WI38 (cell line): ENCODE measurements around the gene C10orf143.

Source experiments
- H3K4me3 ChIP-seq: 2 replicates; pipeline ENCODE4 v1.5.1; 2011; ENCODE audit warnings: low read depth, mild to moderate bottlenecking, control low read depth, low read length
- TF ChIP-seq, protein P1 (sequence below): IDR thresholded peaks from 2 replicates; pipeline ENCODE4 v1.5.1; 2012; ENCODE audit warnings: low read depth, mild to moderate bottlenecking, control low read depth, low read length

Gene C10orf143

DNA sequence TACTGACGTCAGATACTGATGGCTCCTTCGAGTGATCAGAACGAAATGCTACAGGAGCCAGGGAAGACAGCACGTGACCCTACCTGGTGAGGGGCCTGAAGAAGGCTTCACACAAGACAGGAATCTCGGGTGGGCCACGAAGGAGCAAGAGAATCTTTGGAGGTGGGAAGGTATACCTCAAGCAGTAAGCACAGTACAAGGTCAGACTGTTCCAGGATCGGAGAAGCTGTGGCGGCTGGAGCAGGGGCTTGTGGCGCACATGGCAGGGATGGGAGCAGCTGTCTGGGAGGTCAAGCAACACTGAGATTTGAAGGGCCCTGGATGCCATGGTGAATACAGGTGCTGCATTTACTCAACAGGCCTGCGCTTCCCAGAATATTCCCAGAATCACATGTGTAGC lies 45.4 kb downstream of the C10orf143 start:
- TF ChIP-seq, protein P1, sequence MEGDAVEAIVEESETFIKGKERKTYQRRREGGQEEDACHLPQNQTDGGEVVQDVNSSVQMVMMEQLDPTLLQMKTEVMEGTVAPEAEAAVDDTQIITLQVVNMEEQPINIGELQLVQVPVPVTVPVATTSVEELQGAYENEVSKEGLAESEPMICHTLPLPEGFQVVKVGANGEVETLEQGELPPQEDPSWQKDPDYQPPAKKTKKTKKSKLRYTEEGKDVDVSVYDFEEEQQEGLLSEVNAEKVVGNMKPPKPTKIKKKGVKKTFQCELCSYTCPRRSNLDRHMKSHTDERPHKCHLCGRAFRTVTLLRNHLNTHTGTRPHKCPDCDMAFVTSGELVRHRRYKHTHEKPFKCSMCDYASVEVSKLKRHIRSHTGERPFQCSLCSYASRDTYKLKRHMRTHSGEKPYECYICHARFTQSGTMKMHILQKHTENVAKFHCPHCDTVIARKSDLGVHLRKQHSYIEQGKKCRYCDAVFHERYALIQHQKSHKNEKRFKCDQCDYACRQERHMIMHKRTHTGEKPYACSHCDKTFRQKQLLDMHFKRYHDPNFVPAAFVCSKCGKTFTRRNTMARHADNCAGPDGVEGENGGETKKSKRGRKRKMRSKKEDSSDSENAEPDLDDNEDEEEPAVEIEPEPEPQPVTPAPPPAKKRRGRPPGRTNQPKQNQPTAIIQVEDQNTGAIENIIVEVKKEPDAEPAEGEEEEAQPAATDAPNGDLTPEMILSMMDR, result no peak
- no peak overlapping the region for H3K4me3 ChIP-seq

DNA sequence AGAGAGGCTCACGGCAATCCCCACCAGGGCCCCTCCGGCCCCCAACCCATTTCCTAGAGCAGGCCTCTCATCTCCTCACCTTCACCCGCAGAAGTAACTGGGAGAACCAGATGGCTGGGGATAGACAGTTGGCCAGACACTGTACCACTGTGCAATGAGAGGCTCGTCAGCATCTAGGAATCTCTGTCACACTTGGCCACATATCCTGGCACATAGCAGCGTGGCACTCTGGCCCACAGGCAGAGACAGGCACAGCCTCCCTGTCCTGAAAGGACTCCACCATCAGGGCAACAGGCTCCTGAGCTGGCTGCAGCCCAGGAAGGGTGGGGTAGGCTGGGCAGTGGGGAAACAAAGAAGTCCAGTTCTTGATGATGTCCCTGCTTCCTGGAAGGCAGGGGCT lies 45.8 kb downstream of the C10orf143 start:
- TF ChIP-seq, protein P1, result no peak
- no peak overlapping the region for H3K4me3 ChIP-seq

DNA sequence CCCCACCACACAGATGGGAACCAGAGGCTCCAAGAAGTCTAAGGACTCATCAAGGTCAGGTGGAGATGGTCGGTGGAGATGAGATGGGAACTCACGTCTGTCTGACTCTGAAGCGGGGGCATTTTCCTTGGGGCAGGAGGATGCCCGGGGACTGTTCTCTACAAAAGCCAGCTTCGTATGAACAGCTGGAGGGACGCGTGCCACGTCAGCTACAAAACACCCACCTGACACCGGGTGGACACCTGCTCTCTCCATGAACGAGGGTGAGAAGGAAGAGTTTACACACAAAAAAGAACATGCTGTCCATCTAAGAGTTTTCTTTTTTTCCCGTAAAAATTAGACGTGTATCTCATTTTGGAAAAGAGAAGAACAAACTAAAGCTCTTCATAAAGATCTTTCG lies 47.7 kb downstream of the C10orf143 start:
- H3K4me3 ChIP-seq, result no peak overlapping the region
- TF ChIP-seq, protein P1, result no peak

DNA sequence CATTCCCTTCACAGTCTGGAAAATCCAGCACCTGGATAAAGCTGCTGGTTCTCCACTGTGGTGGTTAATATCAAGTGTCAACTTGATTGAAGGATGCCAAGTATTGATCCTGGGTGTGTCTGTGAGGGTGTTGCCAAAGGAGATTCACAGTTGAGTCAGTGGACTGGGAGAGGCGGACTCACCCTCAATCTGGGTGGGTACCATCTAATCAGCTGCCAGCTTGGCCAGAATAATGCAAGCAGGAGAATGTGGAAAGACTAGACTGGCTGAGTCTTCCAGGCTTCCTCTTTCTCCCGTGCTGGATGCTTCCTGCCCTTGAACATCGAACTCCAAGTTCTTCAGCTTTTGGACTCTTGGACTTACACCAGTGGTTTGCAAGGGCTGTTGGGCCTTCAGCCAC lies 48.4 kb downstream of the C10orf143 start:
- no peak overlapping the region for H3K4me3 ChIP-seq
- TF ChIP-seq, protein P1, result no peak

DNA sequence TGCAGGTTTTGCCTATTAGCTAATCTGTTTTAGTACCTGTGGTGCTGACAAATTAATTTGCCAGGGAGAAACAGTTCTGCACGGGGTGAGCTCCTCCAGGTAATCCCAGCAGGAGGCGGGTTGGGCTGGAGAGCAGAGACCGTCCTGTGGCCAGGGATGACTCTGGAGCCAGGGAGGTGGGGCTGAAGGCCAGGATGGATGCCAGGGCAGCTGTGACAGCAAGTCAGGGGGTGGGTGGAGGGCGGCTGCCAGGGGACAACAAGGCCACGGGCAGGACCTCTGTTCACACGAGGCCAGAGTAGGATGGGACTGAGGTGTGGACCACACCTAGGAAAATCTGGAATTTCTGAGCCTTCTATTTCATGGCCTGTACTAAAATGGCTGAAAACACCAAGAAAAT lies 48.9 kb downstream of the C10orf143 start:
- no peak overlapping the region for H3K4me3 ChIP-seq
- TF ChIP-seq, protein P1, result no peak

DNA sequence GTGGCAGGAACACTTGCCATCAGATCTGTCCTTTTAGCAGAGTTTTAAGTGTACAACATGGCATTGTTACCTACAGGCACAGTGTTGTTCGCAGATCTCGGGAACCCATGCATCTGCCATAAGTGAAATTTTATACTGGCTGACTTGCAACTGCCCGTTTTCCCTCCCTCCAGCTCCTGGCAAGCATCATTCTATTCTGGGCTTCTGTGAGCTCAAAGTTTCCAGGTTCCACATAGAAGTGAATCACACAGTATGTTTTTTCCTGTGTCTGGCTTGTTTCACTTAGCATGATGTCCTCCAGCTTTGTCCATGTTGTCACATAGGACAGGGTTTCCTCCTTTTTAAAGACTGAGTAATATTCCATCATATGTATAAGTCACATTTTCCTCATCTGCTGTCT lies 56.6 kb downstream of the C10orf143 start:
- TF ChIP-seq, protein P1, result no peak

DNA sequence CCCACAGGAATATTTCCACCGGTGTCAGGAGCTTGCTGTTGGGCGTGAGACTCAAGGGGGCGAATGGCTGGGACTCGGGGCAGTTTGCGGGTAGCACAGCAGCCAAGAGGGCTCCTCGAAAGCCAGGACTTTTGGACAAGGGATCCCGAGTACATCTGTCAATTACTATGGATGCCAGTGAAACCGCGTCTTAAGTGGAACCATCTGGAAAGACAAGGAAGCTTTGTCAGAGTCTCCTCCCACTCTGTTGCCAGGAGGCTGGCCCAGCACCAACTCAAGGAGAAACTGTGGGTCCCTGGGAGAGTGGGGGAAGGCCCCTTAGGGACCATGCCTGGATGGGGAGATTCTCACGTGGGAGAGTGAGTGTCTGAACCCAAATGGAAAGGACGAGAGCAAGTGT lies 57.1 kb downstream of the C10orf143 start:
- no peak overlapping the region for H3K4me3 ChIP-seq
- TF ChIP-seq, protein P1, result no peak

More for the DNA sequence above, 56.6 kb downstream of the C10orf143 start:
- H3K4me3 ChIP-seq, result no peak overlapping the region
